GM19025 (cell line): ENCODE results near the gene PPIB.
"Not testable (repeated sequence)": the region's sequence is repeated elsewhere in the genome, so short reads cannot be mapped to it uniquely, and the experiment has no call there.

Experiments
- ATAC-seq: cut with Tn5 transposase; IDR thresholded peaks from one replicate; pipeline ENCODE4 v1.9.1; 2021; ENCODE audit warnings: mild to moderate bottlenecking, low read depth, moderate library complexity; ENCODE audit not compliant: unreplicated experiment

Gene PPIB

DNA sequence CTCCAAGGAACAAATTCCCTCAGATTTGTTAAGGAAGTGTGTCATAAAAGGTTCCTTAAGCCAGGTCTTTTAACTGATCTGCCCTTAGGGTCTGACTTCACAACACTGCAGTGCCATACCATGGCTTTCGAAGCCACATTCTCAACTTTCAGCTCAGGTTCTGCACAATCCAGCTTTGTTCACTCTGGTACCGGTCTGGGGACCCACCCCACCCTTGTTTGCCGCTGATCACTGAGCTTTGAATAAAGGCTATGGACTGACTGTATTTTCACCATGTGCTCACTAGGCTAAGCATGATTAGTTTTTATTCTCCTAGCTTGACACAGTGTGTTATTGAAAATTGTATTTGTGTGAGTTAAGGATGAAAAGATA lies 51.2 kb downstream of the PPIB start:
- ATAC-seq, result no peak

DNA sequence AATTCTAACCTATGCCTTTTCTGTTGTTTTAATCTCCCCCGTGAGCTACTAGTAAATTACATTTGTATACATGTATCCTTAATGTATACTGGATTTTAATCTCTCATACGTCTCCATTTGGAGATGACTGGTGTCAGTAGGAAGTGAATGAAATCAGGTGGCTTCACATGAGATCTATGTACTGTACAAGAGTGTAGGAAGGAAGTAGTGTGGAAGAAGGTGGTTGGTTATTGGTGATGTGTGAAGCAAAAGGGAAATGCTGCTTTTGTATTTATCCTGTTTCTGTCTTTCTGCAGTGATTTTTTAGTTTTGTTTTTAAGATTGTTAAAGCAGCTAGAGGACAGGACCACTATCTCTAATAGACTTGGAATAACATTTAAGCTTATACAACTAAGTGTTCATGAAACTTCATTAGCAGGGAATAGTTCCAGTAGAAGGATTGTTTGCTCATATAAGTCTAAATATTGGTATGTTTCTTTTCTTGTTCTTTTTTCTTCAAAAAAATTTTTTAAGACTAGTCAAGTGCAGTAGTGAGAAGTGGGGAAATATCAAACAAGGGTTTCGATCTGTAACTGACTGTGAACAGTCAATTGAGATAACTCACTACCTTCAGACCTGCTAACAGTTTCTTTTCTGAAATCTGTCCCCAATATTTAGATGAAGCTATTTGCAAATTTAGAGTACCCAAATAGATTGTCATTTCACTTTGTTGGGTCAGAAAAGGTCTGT lies 51.7 kb downstream of the PPIB start:
- no peak for ATAC-seq

- ATAC-seq, result not testable (repeated sequence)
Observed at GRCh38 chr15:64110108-64110701, 52.6 kb downstream of the PPIB start.

- no peak for ATAC-seq
Observed at GRCh38 chr15:64107337-64107736, 55.5 kb downstream of the PPIB start.
